Thyroid gland (tissue), 4 donors: Measurements from ENCODE around the gene AGFG2. TPM values are rescaled to one million over a fixed set of nuclear protein-coding genes. Genes with fewer than 3 reads are reported as not detected.
A peak's percentile ranks its signal among the peaks of the same experiment; 100 is the strongest.
"Not testable (repeated sequence)": the region's sequence is repeated elsewhere in the genome, so short reads cannot be mapped to it uniquely, and the experiment has no call there.

Experiments
- DNase-seq, 2 donors: peaks; one replicate each; pipeline ENCODE4 v3.0.0-alpha.2; 2019
- H3K27ac ChIP-seq, 3 donors: fragments of 200-600 bp; sonication (generic); 1 replicate in 2 of 3; 2 replicates in 1 of 3; pipeline ENCODE4 v1.5.1; 2016 to 2019; ENCODE audit warnings: mild to moderate bottlenecking in 1 of 3, moderate library complexity in 1 of 3
- H3K27me3 ChIP-seq: fragments of 200-600 bp; sonication (generic); one replicate; pipeline ENCODE4 v1.5.1; 2019
- H3K36me3 ChIP-seq, 2 donors: fragments of 200-600 bp; sonication (generic); one replicate each; pipeline ENCODE4 v1.5.1; 2016 to 2019
- H3K4me1 ChIP-seq, 2 donors: fragments of 200-600 bp; sonication (generic); one replicate each; pipeline ENCODE4 v1.5.1; 2017 to 2019
- H3K4me3 ChIP-seq, 3 donors: fragments of 200-600 bp; sonication (generic); replicated peaks in 1 of 3; 1 replicate in 2 of 3; 2 replicates in 1 of 3; pipeline ENCODE4 v1.5.1; 2016; ENCODE audit warnings: mild to moderate bottlenecking in 1 of 3
- H3K9me3 ChIP-seq: fragments of 200-600 bp; sonication (generic); one replicate; pipeline ENCODE4 v1.5.1; 2017
- POLR2A ChIP-seq, 2 donors: fragments of 450-650 bp; IDR thresholded peaks; one replicate each; pipeline ENCODE4 v1.6.1; 2017; ENCODE audit warnings: antibody characterized with exemption in 2 of 2, mild to moderate bottlenecking in 2 of 2, moderate library complexity in 1 of 2
- WGBS, 2 donors: methylation state at CpG; one replicate each; pipeline ENCODE4 v1.1.5; 2017; 5-methylcytosine and 5-hydroxymethylcytosine counted together
- intact Hi-C: fragments of 100-400 bp; cut with DNase I; formaldehyde crosslinking; loops from one replicate; pipeline ENCODE4 v1.15.1; 2023
- total RNA-seq, 4 donors: library from RNA; depleted of rRNA; stranded (reverse); fragments of >200 nt; gene quantifications; one replicate each; pipeline ENCODE4 v1.2.3, GENCODE V29; 2016
- TF ChIP-seq, protein P1 (sequence below), 6 experiments: fragments of 200-600 bp in 3 of 6; fragments of 450-650 bp in 3 of 6; sonication (generic) in 3 of 6; IDR thresholded peaks; one replicate each; pipeline ENCODE4 v1.5.1; 2016 to 2019; ENCODE audit warnings: antibody characterized with exemption in 6 of 6, mild to moderate bottlenecking in 2 of 6, inconsistent platforms in 1 of 6, moderate library complexity in 1 of 6

Gene AGFG2
- total RNA-seq, 4 donors from 2014 or later: 26.1 to 34.6 (median 28.0) TPM

DNA sequence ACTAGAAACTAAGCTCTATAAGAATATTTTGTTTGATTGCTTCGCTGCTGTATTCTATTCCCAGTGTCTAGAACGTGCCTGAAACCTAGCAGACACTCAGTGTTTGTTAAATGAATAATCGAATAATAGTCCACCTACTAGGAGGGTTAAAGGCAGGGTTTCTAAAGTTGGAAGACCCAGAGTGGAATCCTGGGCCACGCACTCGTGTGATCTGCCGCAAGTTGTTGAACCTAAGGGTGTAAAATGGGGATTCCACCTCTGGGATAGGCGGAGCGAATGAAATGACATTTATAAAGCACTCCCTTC lies 702 bp upstream of the AGFG2 start:
- Histone ChIP-seq H3K27me3 (no peaks in the 10 kb centered on the region), H3K4me1 (peaks cover 8 to 17% of the 10 kb centered on the region in 2 donors), H3K27ac (no peak overlapping the region), H3K4me3 (no peak overlapping the region), H3K9me3 (no peaks in the 10 kb centered on the region), H3K36me3 (no peaks in the 10 kb centered on the region)
- no peak for TF ChIP-seq POLR2A (IDR thresholded peaks at IDR 0.05)
- TF ChIP-seq, protein P1, sequence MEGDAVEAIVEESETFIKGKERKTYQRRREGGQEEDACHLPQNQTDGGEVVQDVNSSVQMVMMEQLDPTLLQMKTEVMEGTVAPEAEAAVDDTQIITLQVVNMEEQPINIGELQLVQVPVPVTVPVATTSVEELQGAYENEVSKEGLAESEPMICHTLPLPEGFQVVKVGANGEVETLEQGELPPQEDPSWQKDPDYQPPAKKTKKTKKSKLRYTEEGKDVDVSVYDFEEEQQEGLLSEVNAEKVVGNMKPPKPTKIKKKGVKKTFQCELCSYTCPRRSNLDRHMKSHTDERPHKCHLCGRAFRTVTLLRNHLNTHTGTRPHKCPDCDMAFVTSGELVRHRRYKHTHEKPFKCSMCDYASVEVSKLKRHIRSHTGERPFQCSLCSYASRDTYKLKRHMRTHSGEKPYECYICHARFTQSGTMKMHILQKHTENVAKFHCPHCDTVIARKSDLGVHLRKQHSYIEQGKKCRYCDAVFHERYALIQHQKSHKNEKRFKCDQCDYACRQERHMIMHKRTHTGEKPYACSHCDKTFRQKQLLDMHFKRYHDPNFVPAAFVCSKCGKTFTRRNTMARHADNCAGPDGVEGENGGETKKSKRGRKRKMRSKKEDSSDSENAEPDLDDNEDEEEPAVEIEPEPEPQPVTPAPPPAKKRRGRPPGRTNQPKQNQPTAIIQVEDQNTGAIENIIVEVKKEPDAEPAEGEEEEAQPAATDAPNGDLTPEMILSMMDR (IDR thresholded peaks at IDR 0.05): no peak
- WGBS, 2 donors: 8 to 10% methylated on average over 8 of the region's 8 CpGs
- intact Hi-C loops: no loop called here
- no peak for DNase-seq

DNA sequence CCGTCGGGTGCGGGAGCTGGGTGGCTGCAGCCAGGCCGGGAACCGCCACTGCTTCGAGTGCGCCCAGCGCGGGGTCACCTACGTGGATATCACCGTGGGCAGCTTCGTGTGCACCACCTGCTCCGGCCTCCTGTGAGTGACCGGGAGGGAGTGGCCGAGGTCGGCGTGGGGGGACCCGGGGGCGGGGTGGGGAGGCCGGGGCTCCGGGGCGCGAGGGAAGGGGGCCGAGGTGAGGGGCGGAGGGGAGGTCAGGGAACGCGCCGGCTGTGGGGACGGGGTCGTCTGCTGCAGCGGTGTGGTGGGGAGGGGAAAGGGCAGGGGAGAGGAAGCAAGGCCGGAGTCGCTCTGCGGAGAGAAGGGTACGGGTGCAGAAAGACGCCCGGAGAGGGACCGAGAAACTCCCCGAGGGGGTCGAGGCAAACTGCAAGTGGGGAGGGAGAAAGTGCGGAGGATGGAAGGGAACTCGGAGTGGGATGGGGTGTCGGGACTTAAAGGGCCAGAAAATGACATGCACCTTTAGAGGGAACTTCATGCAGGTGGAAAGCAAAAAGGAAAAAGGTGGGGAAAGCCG lies 518 bp downstream of the AGFG2 start:
- no peak for DNase-seq
- TF ChIP-seq, protein P1 (IDR thresholded peaks at IDR 0.05): no peak
- TF ChIP-seq POLR2A (IDR thresholded peaks at IDR 0.05): no peak
- Histone ChIP-seq H3K4me3 (peak overlapping the region in 2 of 3 donors; percentile 40 to 83), H3K4me1 (peaks cover 18 to 25% of the 10 kb centered on the region in 2 donors), H3K9me3 (no peaks in the 10 kb centered on the region), H3K27ac (peak overlapping the region in 2 of 3 donors; percentile 50 to 57), H3K36me3 (no peaks in the 10 kb centered on the region), H3K27me3 (no peaks in the 10 kb centered on the region)
- 1% methylated on average over 24 to 34 of the region's 44 CpGs for WGBS, 2 donors
- intact Hi-C loops: no loop called here

DNA sequence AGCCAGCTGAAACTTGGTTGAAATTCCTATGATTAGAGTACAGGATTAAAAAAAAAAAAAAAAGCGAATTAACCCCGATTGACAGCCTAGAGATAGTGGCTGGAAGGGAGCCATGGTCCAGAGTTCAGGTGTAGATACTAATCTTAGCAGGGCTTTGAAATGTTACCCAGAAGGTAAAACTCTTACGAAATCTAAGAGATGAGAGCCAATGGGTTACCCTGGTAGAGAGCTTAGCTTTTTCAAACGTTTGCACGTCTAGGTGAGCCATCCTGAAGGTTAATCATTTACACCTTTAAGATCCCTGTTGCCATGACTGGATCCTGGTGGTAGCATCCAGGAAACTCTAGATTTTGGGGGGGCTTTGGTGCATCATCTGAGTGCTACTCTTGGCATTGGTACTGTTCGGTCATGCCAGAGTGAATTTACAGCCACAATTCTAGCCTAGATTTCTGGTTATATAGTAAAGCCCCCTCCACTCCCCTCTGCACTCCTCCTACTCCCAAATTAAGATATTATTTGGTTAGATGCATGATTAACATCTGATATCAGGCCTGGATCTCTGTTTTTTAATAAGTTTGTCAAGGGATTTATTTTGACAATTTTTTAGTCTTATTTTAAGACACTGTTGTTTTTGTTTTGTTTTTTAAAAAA lies 1.2 kb downstream of the AGFG2 start:
- Histone ChIP-seq H3K4me1 (peaks cover 22 to 32% of the 10 kb centered on the region in 2 donors), H3K9me3 (no peaks in the 10 kb centered on the region), H3K4me3 (peak overlapping the region in 2 of 3 donors; percentile 40 to 83), H3K27me3 (no peaks in the 10 kb centered on the region), H3K27ac (peak overlapping the region in 1 of 3 donors; percentile 50), H3K36me3 (no peaks in the 10 kb centered on the region)
- TF ChIP-seq, protein P1 (IDR thresholded peaks at IDR 0.05): no peak
- WGBS, 2 donors: 35 to 36% methylated on average over 6 of the region's 6 CpGs
- intact Hi-C loops: no loop called here
- no peak for DNase-seq

DNA sequence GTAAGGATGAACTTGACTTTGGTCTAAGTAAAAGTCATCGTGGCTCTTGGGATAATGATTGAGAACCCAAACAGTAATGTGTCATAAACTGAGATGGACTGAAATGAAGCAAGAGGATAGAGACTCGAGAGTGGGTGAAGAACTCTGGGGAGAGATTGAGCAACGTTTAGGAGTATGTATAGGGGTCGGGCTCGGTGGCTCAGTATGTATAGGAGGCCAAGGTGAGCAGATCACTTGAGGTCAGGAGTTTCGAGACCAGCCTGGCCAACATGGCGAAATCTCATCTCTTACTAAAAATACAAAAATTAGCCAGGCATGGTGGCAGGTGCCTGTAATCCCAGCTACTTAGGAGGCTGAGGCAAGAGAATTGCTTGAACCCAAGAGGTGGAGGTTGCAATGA lies 2.3 kb downstream of the AGFG2 start:
- intact Hi-C loops, H3K9me3 ChIP-seq, H3K36me3 ChIP-seq, H3K27me3 ChIP-seq, H3K4me3 ChIP-seq, DNase-seq, H3K27ac ChIP-seq: not testable (repeated sequence)
- peaks cover 33 to 43% of the 10 kb centered on the region in 2 donors for H3K4me1 ChIP-seq
- WGBS, 2 donors: 83 to 85% methylated on average over 7 of the region's 7 CpGs

DNA sequence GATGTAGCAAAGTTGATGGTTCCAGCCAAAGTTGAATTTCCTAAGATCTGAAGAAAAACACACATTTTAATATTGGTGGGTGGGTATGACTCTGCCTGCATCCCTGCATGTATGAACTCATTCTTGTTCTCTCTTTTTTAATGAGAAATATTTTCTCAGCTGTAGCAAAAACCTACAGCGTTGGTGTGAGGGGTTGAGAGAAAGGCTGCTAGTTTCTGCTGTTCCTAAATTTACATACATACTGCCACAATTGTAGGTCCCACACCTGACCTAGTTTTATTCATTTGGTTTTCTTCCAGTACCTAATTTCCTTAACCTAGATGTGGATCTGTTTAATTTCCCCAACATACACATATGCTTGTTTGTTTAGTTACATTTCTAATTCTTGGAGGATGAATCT lies 4.6 kb downstream of the AGFG2 start:
- DNase-seq: no peak
- Histone ChIP-seq H3K27me3 (no peaks in the 10 kb centered on the region), H3K4me3 (no peak overlapping the region), H3K4me1 (peaks cover 55 to 62% of the 10 kb centered on the region in 2 donors), H3K9me3 (no peaks in the 10 kb centered on the region), H3K36me3 (no peaks in the 10 kb centered on the region), H3K27ac (peak overlapping the region in 2 of 3 donors; percentile 96 to 99)
- 59 to 74% methylated on average over 1 of the region's 1 CpG for WGBS, 2 donors
- no peak for TF ChIP-seq POLR2A (IDR thresholded peaks at IDR 0.05)
- TF ChIP-seq, protein P1 (IDR thresholded peaks at IDR 0.05): no peak
- intact Hi-C loops: no loop called here
